ENCODE results near the gene HDAC11. TPM values are rescaled to one million over a fixed set of nuclear protein-coding genes. Genes with fewer than 3 reads are reported as not detected.

HDAC11 gene
- total RNA-seq, 4 donors from 2014 or later = 20.6 to 28.3 (median 22.8) TPM

GRCh38 chr3:13536832-13537231 lies 56.7 kb downstream of the HDAC11 start:
- intact Hi-C loops (cut with DNase I; ENCODE audit: low total_unique reads) = no loop called here
- TF ChIP-seq CTCF (IDR thresholded peaks at IDR 0.05) (no peak), POLR2A (IDR thresholded peaks at IDR 0.05) (no peak)
- WGBS, 2 donors = 23 to 27% methylated on average over 8 of the region's 8 CpGs
- peak in 1 of 2 donors; percentile 86 for DNase-seq (ENCODE audit: low spot score in 2 of 2)
- no peak overlapping the region for H3K4me3 ChIP-seq (ENCODE audit: low read depth, poor library complexity, severe bottlenecking)

GRCh38 chr3:13537244-13537908 lies 57.3 kb downstream of the HDAC11 start:
- WGBS, 2 donors = 83 to 86% methylated on average over 6 of the region's 6 CpGs
- DNase-seq (ENCODE audit: low spot score in 2 of 2) = no peak
- H3K4me3 ChIP-seq (ENCODE audit: low read depth, poor library complexity, severe bottlenecking) = no peak overlapping the region
- intact Hi-C loops (cut with DNase I; ENCODE audit: low total_unique reads) = no loop called here
- TF ChIP-seq CTCF (IDR thresholded peaks at IDR 0.05) (no peak), POLR2A (IDR thresholded peaks at IDR 0.05) (no peak)

GRCh38 chr3:13537909-13538296 lies 57.8 kb downstream of the HDAC11 start:
- WGBS, 2 donors = 11 to 49% methylated on average over 6 of the region's 6 CpGs
- intact Hi-C loops (cut with DNase I; ENCODE audit: low total_unique reads) = no loop called here
- DNase-seq (ENCODE audit: low spot score in 2 of 2) = peak; percentile 57 to 87
- no peak for TF ChIP-seq POLR2A (IDR thresholded peaks at IDR 0.05)
- no peak for TF ChIP-seq CTCF (IDR thresholded peaks at IDR 0.05)
- no peak overlapping the region for H3K4me3 ChIP-seq (ENCODE audit: low read depth, poor library complexity, severe bottlenecking)

- no peak overlapping the region for H3K4me3 ChIP-seq (ENCODE audit: low read depth, poor library complexity, severe bottlenecking)
- peak in 1 of 2 donors; percentile 82 for DNase-seq (ENCODE audit: low spot score in 2 of 2)
- TF ChIP-seq CTCF (IDR thresholded peaks at IDR 0.05) (no peak), POLR2A (IDR thresholded peaks at IDR 0.05) (no peak)
- 80 to 86% methylated on average over 9 of the region's 9 CpGs for WGBS, 2 donors
- intact Hi-C loops (cut with DNase I; ENCODE audit: low total_unique reads) = no loop called here
These were observed 58.6 kb downstream of the HDAC11 start for GRCh38 chr3:13538520-13539291.

GRCh38 chr3:13539292-13539638 lies 59.2 kb downstream of the HDAC11 start:
- no peak for DNase-seq (ENCODE audit: low spot score in 2 of 2)
- TF ChIP-seq CTCF (IDR thresholded peaks at IDR 0.05) (no peak), POLR2A (IDR thresholded peaks at IDR 0.05) (no peak)
- intact Hi-C loops (cut with DNase I; ENCODE audit: low total_unique reads) = no loop called here
- no peak overlapping the region for H3K4me3 ChIP-seq (ENCODE audit: low read depth, poor library complexity, severe bottlenecking)
- 70 to 83% methylated on average over 5 of the region's 5 CpGs for WGBS, 2 donors
